Right lobe of liver (tissue), 4 donors: ENCODE results near the gene HSD17B2.

Experiments used
- CTCF ChIP-seq, 4 donors: fragments of 200-600 bp in 3 of 4; fragments of 450-650 bp in 1 of 4; IDR thresholded peaks; one replicate each; pipeline versions ENCODE4 v1.5.1 to v1.8.0; 2016 to 2022; ENCODE audit warnings: antibody characterized with exemption in 4 of 4, mild to moderate bottlenecking in 2 of 4
- POLR2A ChIP-seq: fragments of 450-650 bp; IDR thresholded peaks from one replicate; pipeline ENCODE4 v1.6.1; 2017; ENCODE audit warnings: antibody characterized with exemption, mild to moderate bottlenecking
- donor health status: DM: no; HTN: no; CAD: no.
- donor health status: DM: no; HTN: no; CAD: no.
- donor health status: DM: no; HTN: yes; CAD: no.

- TF ChIP-seq POLR2A: no peak
- TF ChIP-seq CTCF (IDR thresholded peaks at IDR 0.05): no peak
Observed at GRCh38 chr16:82020051-82020450, 15.0 kb upstream of the HSD17B2 start.
